ENCODE results near the gene PPP1CB.

- no peak for TF ChIP-seq CTCF (conservative IDR thresholded peaks at IDR 0.05; ENCODE audit: low read length)
- TF ChIP-seq EZH2phosphoT487 (IDR thresholded peaks at IDR 0.05; ENCODE audit: borderline replicate concordance, low read depth, low read length): no peak
Observed at GRCh38 chr2:28725021-28725711, 26.5 kb upstream of the PPP1CB start.
